Thymus (tissue), 11 donors: ENCODE data around the gene MYO7B. TPM values are rescaled to one million over a fixed set of nuclear protein-coding genes. Genes with fewer than 3 reads are reported as not detected.
A peak's percentile ranks its signal among the peaks of the same experiment; 100 is the strongest.

Source experiments
- DNase-seq, 9 donors: peaks; one replicate each; pipeline ENCODE4 v3.0.0-alpha.2; 2013; ENCODE audit warnings: low spot score in 9 of 9, low read depth in 6 of 9, missing footprints in 1 of 9
- H3K27ac ChIP-seq, 2 donors: one replicate each; pipeline ENCODE4 v1.5.1; 2013; ENCODE audit warnings: control low read depth in 1 of 2, low read depth in 1 of 2, low read length in 1 of 2, mild to moderate bottlenecking in 1 of 2, moderate library complexity in 1 of 2
- H3K27me3 ChIP-seq, 2 donors: one replicate each; pipeline ENCODE4 v1.5.1; 2013; ENCODE audit warnings: low read length in 1 of 2; ENCODE audit not compliant: control insufficient read depth in 2 of 2, insufficient read depth in 1 of 2
- H3K36me3 ChIP-seq, 2 donors: one replicate each; pipeline ENCODE4 v1.5.1; 2013; ENCODE audit warnings: low read length in 1 of 2, mild to moderate bottlenecking in 1 of 2, moderate library complexity in 1 of 2; ENCODE audit not compliant: control insufficient read depth in 2 of 2, insufficient read depth in 2 of 2
- H3K4me1 ChIP-seq, 2 donors: one replicate each; pipeline ENCODE4 v1.5.1; 2013; ENCODE audit warnings: low read length in 2 of 2; ENCODE audit not compliant: control insufficient read depth in 2 of 2, insufficient read depth in 2 of 2
- H3K4me3 ChIP-seq, 2 donors: one replicate each; pipeline ENCODE4 v1.5.1; 2013; ENCODE audit warnings: low read length in 2 of 2, control low read depth in 1 of 2, mild to moderate bottlenecking in 1 of 2
- H3K9me3 ChIP-seq, 2 donors: one replicate each; pipeline ENCODE4 v1.5.1; 2013; ENCODE audit warnings: low read length in 1 of 2, mild to moderate bottlenecking in 1 of 2; ENCODE audit not compliant: control insufficient read depth in 2 of 2, insufficient read depth in 1 of 2
- WGBS: extraction: QIAGEN DNeasy Blood & Tissue Kit; methylation state at CpG from one replicate; pipeline ENCODE4 v1.1.7; 2013; 5-methylcytosine and 5-hydroxymethylcytosine counted together
- polyA plus RNA-seq: library from polyadenylated mRNA; stranded (reverse); fragments of 200-250 nt; gene quantifications from one replicate; pipeline ENCODE4 v1.2.3, GENCODE V29; 2013
- total RNA-seq: library from RNA; stranded (reverse); fragments of 120-200 nt; gene quantifications from one replicate; pipeline ENCODE4 v1.2.4, GENCODE V29; 2013
- donor health status: healthy.

Gene MYO7B
- total and polyA plus RNA-seq, 2 donors: 4.4 to 5.2 TPM

GRCh38 chr2:127643439-127644065, 108.1 kb downstream of the MYO7B start:
- Histone ChIP-seq H3K27me3 (no peaks in the 10 kb centered on the region), H3K27ac (peak overlapping the region; percentile 3 to 93), H3K9me3 (peaks cover 0 to 16% of the 10 kb centered on the region in 2 donors), H3K36me3 (peaks cover 0 to 6% of the 10 kb centered on the region in 2 donors), H3K4me3 (no peak overlapping the region), H3K4me1 (peaks cover 44 to 91% of the 10 kb centered on the region in 2 donors)
- WGBS: 93% methylated on average over 15 of the region's 15 CpGs
- DNase-seq: peak in 1 of 9 donors; percentile 44

GRCh38 chr2:127644066-127645025, 108.9 kb downstream of the MYO7B start:
- Histone ChIP-seq H3K27me3 (no peaks in the 10 kb centered on the region), H3K36me3 (no peaks in the 10 kb centered on the region), H3K27ac (no peak overlapping the region), H3K4me3 (no peak overlapping the region), H3K9me3 (peaks cover 0 to 15% of the 10 kb centered on the region in 2 donors), H3K4me1 (peaks cover 42 to 87% of the 10 kb centered on the region in 2 donors)
- DNase-seq: no peak
- 88% methylated on average over 19 of the region's 19 CpGs for WGBS

- no peak overlapping the region for H3K27ac ChIP-seq
- H3K27me3 ChIP-seq: no peaks in the 10 kb centered on the region
- H3K4me3 ChIP-seq: no peak overlapping the region
- WGBS: 92% methylated on average over 1 of the region's 1 CpG
- peaks cover 0 to 12% of the 10 kb centered on the region in 2 donors for H3K9me3 ChIP-seq
- peaks cover 40 to 87% of the 10 kb centered on the region in 2 donors for H3K4me1 ChIP-seq
- DNase-seq: no peak
- H3K36me3 ChIP-seq: no peaks in the 10 kb centered on the region
Measured at GRCh38 chr2:127645026-127645394, 109.5 kb downstream of the MYO7B start.

- peaks cover 34 to 85% of the 10 kb centered on the region in 2 donors for H3K4me1 ChIP-seq
- no peak within 1 kb of the TSS for H3K27ac ChIP-seq
- no peak within 1 kb of the TSS for H3K4me3 ChIP-seq
- WGBS: 94% methylated on average over 37 of the region's 37 CpGs
- H3K9me3 ChIP-seq: peaks cover 0 to 5% of the 10 kb centered on the region in 2 donors
- H3K27me3 ChIP-seq: no peaks in the 10 kb centered on the region
- no peak for DNase-seq
- H3K36me3 ChIP-seq: no peaks in the 10 kb centered on the region
Measured at GRCh38 chr2:127645395-127646291, 110.2 kb downstream of the MYO7B start, which contains the start of gene GPR17. TSS of gene GPR17 (plus strand) at chr2:127646153. CDS start at chr2:127650736, 4,583 bp downstream.

- DNase-seq: no peak
- Histone ChIP-seq H3K4me3 (no peak overlapping the region), H3K27ac (no peak overlapping the region), H3K4me1 (peaks cover 24 to 75% of the 10 kb centered on the region in 2 donors), H3K36me3 (no peaks in the 10 kb centered on the region), H3K27me3 (no peaks in the 10 kb centered on the region), H3K9me3 (peaks cover 0 to 3% of the 10 kb centered on the region in 2 donors)
- whole genome bisulfite sequencing: 80% methylated on average over 24 of the region's 24 CpGs
Measured at GRCh38 chr2:127646487-127647241, 111.2 kb downstream of the MYO7B start.

- peak overlapping the region in 1 of 2 donors; percentile 18 for H3K27ac ChIP-seq
- H3K4me3 ChIP-seq: no peak overlapping the region
- DNase-seq: no peak
- H3K36me3 ChIP-seq: no peaks in the 10 kb centered on the region
- 94% methylated on average over 16 of the region's 16 CpGs for WGBS
- H3K9me3 ChIP-seq: no peaks in the 10 kb centered on the region
- no peaks in the 10 kb centered on the region for H3K27me3 ChIP-seq
- H3K4me1 ChIP-seq: peaks cover 19 to 75% of the 10 kb centered on the region in 2 donors
Measured at GRCh38 chr2:127647242-127648190, 112.0 kb downstream of the MYO7B start.

GRCh38 chr2:127648321-127648720, 112.8 kb downstream of the MYO7B start:
- Histone ChIP-seq H3K27me3 (no peaks in the 10 kb centered on the region), H3K27ac (no peak overlapping the region), H3K36me3 (no peaks in the 10 kb centered on the region), H3K4me1 (peaks cover 16 to 75% of the 10 kb centered on the region in 2 donors), H3K9me3 (no peaks in the 10 kb centered on the region), H3K4me3 (no peak overlapping the region)
- WGBS: 87% methylated on average over 6 of the region's 6 CpGs
- DNase-seq: no peak
